NCI-H1436 treated with DMSO at 0.1 percent for 48 hours (cell line): ENCODE measurements around the gene SYNRG.

Experiments used
- DNase-seq: peaks from one replicate; lab custom pipeline; 2025; lab: John Stamatoyannopoulos, UW

Gene SYNRG

DNA sequence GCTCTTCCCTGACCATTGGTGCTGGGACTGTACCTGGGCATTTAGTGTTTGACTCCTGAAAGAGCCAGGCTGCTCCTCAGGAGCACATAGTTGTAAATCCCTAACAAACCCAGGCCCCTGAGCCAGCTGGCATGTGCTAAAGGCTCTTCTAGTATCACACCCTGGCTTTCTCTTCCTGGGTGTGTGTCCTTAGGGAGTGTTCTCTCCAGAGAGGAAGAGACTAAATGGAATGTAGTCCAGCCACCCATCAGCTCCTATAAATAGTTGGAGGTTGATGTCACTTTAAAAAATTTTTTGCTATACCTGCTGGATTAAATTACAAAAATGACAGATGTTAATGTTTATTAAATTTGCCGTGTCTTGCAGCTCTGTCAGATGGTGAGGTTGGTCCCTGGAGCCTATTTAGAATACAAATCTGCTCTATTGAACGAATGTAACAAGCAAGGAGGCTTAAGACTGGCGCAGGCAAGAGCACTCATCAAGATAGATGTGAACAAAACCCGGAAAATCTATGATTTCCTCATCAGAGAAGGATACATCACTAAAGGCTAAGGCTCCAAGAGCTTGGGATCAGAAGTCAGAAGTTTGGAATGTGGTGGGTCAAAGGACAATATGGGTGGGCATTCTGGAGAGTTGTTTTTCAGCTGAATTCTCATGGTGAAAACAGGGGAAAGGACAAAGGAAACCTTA, 132.6 kb downstream of the SYNRG start:
- DNase-seq, result no peak

DNA sequence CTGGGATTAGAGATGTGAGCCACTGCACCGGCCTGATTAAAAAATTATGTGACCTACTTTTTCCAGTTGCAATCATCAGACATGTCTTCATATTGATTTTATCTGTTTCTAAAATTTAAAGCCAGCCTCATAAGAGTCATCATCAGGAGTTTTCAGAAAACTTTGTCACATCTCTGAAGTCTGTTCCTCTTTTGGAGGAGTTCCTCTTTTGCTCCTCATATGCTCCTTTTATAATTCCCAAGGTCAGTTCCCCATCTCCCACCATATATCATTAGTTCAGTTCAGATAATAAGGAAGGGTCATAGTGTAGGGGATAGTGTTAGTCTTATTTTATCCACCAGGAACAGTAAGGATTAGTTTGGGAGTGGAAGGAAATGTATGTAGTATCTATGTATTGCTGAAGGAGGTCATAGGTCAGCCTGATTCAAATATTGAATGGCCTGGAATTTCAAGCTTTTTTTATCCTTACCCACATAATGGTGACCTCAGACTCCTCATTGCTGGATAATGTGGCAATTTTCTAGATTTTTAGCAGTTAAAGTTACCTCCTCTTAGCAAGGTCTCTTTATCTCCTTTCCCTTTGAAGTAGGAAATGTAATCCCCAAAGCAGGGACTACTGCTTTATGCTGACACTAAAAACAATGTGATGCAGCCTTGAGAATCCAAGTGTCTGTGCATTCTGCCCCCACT, 133.3 kb downstream of the SYNRG start:
- no peak for DNase-seq

DNA sequence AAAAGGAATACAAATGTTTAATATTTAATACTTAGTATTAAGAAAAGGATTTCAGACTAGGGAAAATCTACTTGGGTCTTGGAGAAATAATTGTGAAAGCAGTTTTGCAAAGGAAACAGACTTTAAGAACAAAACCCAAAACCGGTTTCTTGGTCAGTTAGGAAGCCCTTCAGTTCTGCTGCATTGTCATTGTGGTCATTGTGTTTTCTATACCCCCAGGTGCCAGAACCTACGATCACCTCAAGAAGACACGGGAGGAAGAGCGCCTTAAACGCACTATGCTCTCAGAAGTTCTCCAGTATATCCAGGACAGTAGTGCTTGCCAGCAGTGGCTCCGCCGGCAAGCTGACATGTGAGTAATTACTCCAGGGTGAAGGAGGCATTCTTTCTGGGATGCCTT, 139.0 kb downstream of the SYNRG start:
- DNase-seq, result no peak

DNA sequence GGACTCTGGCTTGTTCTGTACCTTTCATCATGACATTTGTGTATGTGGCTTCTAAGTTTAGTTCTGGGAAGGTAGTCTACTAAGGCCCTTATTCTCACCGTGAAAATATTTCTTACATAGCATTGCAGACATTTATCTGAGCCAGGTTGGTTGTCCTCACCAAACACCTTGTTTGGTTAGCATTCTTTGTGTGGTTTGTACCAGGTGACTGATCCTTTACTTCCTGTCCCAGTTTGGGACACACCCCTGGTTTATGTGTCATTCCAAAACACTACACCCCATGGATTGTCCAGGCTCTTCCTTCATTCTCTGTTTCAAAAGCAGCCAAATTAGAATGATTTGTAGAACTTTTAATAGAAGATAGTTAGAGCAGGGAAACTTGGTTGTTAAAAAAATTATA, 142.7 kb downstream of the SYNRG start:
- no peak for DNase-seq

DNA sequence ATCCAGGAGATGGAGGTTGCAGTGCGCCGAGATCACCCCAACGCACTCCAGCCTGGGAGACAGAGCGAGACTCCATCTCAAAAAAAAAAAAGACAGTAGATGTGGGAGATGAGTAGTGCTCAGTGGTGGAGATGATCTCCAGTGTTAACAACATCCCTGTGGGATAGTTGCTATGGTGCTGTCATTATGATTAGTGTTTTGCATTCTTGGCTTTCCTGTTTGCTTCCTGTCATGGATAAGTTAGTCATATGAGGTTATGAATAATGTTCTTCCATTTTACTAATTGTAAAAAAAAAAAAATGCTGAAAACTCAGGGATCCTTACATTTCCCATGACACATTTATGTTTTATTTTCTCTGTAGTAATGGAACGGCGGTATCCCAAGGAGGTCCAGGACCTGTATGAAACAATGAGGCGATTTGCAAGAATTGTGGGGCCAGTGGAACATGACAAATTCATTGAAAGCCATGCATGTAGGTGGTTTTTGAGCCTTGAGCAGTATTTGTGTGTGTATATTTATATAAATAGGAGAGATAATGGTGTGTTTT, 144.1 kb downstream of the SYNRG start:
- no peak for DNase-seq
